ENCODE data around the gene JPH4. TPM values are rescaled to one million over a fixed set of nuclear protein-coding genes. Genes with fewer than 3 reads are reported as not detected.

JPH4 gene
- total RNA-seq, 1 experiment from 2014 or later: 0.15 TPM

DNA sequence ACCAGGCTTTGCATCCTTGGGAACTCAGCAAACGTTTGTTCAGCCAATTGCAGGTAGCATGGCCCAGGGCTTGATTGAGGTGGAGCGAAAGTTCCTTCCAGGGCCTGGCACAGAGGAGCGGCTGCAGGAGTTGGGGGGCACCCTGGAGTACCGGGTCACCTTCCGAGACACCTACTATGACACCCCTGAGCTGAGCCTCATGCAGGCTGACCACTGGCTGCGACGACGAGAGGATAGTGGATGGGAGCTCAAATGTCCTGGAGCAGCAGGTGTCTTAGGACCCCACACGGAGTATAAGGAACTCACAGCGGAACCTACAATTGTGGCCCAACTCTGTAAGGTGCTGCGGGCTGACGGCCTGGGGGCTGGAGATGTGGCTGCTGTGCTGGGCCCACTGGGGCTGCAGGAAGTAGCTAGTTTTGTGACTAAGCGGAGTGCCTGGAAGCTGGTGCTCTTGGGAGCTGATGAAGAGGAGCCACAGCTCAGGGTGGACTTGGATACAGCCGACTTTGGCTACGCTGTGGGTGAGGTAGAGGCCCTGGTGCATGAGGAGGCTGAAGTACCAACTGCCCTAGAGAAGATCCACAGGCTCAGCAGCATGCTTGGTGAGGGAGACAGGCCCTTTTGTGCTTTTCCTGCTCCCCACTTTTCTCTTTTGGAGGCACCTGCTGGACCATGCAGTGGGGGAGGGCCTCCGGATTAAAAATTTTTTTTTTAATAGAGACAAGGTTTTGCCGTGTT is 21.7 kb downstream of the JPH4 start:
- Histone ChIP-seq H3K79me2 (ENCODE audit: insufficient read depth, low read length) (peaks cover 6% of the 10 kb centered on the region; the same call in 1 of the 2 replicates), H3K4me3 (replicated peaks in 1 of 2; ENCODE audit: low read depth in 1 of 2, low read length in 2 of 2) (peak overlapping the region; percentile 81 to 92), H4K20me1 (ENCODE audit: insufficient read depth) (no peaks in the 10 kb centered on the region), H3K27ac (ENCODE audit: low read depth, low read length) (peak overlapping the region; percentile 91), H3K4me2 (ENCODE audit: low read length) (peak overlapping the region; percentile 95), H2AFZ (ENCODE audit: low read depth, low read length, poor library complexity, severe bottlenecking) (no peak overlapping the region), H3K36me3 (ENCODE audit: control insufficient read depth in 1 of 2, insufficient read depth in 2 of 2, low read length in 2 of 2) (peaks cover 16 to 19% of the 10 kb centered on the region in 2 experiments; a peak in 3 of 4 replicates), H3K27me3 (ENCODE audit: insufficient read depth, low read length) (no peaks in the 10 kb centered on the region), H3K4me1 (ENCODE audit: control insufficient read depth in 1 of 2, insufficient read depth in 2 of 2, low read length in 2 of 2) (peaks cover 5 to 21% of the 10 kb centered on the region in 2 experiments; a peak in 3 of 4 replicates), H3K9me2 (ENCODE audit: insufficient read depth) (no peaks in the 10 kb centered on the region), H3K9me3 (ENCODE audit: control insufficient read depth in 1 of 2, insufficient read depth in 1 of 2, low read depth in 1 of 2, low read length in 2 of 2) (no peaks in the 10 kb centered on the region), H3K9ac (ENCODE audit: low read length) (peak overlapping the region; percentile 82)
- ChIA-PET RAD21 (ENCODE audit: low non-redundant PET in 1 of 2, low total read pairs in 2 of 2, uncharacterized antibody in 2 of 2, unreplicated experiment in 2 of 2) (no interaction called here), CTCF (interaction anchor here (0.8 to 6.0 kb wide), 4 partner anchors 11 to 78 kb away, joined by 3 to 69 read pairs (median 12); partner anchors contain the start of gene AP1G2), POLR2A (no interaction called here)
- no TSS peak for BruUV-seq (replicated peaks)
- TF ChIP-seq POLR2AphosphoS5 (IDR thresholded peaks at IDR 0.05; ENCODE audit: low read depth, low read length) (no peak), SIN3A (IDR thresholded peaks at IDR 0.05; ENCODE audit: low read depth) (no peak), EGR1 (IDR thresholded peaks at IDR 0.05; ENCODE audit: low read depth) (no peak), ELF1 (IDR thresholded peaks at IDR 0.05; ENCODE audit: borderline replicate concordance, low read depth) (no peak), CBX3 (IDR thresholded peaks at IDR 0.05; ENCODE audit: low read depth) (no peak), ZFX (IDR thresholded peaks at IDR 0.05) (no peak), CEBPB (IDR thresholded peaks at IDR 0.05; ENCODE audit: low read depth) (no peak), FOSL1 (IDR thresholded peaks at IDR 0.05; ENCODE audit: low read depth) (no peak)
- TF ChIP-seq, protein P1, sequence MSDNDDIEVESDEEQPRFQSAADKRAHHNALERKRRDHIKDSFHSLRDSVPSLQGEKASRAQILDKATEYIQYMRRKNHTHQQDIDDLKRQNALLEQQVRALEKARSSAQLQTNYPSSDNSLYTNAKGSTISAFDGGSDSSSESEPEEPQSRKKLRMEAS (IDR thresholded peaks at IDR 0.05): no peak
- intact Hi-C loops (cut with micrococcal nuclease): loop anchor here (5.0 kb wide), 1 partner anchor 290 kb away; no protein-coding TSS in a partner anchor
- no peak for ATAC-seq
- no peak for DNase-seq (ENCODE audit: low read depth, low spot score)
